NK-92 (cell line): ENCODE data around the gene SLC16A2.
"Not testable (repeated sequence)": the region's sequence is repeated elsewhere in the genome, so short reads cannot be mapped to it uniquely, and the experiment has no call there.

ENCODE experiments used
- DNase-seq: peaks from one replicate; lab custom pipeline; 2025; ENCODE audit not compliant: unreplicated experiment; lab: John Stamatoyannopoulos, UW

The SLC16A2 gene

GRCh38 chrX:74506317-74507115 lies 85.2 kb downstream of the SLC16A2 start:
- no peak for DNase-seq

- no peak for DNase-seq
These were observed 85.9 kb downstream of the SLC16A2 start for GRCh38 chrX:74507191-74507590.

GRCh38 chrX:74509989-74510388 lies 88.7 kb downstream of the SLC16A2 start:
- no peak for DNase-seq

GRCh38 chrX:74510401-74510800 lies 89.1 kb downstream of the SLC16A2 start:
- no peak for DNase-seq

GRCh38 chrX:74511704-74512103 lies 90.4 kb downstream of the SLC16A2 start:
- DNase-seq = no peak

GRCh38 chrX:74514384-74514783 lies 93.1 kb downstream of the SLC16A2 start:
- no peak for DNase-seq

- DNase-seq = no peak
These were observed 94.1 kb downstream of the SLC16A2 start for GRCh38 chrX:74515356-74515755.

GRCh38 chrX:74516013-74516412 lies 94.7 kb downstream of the SLC16A2 start:
- not testable (repeated sequence) for DNase-seq

GRCh38 chrX:74519870-74520269 lies 98.6 kb downstream of the SLC16A2 start:
- DNase-seq = no peak

GRCh38 chrX:74520291-74520690 lies 99.0 kb downstream of the SLC16A2 start:
- DNase-seq = no peak

- no peak for DNase-seq
These were observed 99.6 kb downstream of the SLC16A2 start for GRCh38 chrX:74520896-74521295.

- no peak for DNase-seq
These were observed 100.9 kb downstream of the SLC16A2 start for GRCh38 chrX:74521961-74522751.

GRCh38 chrX:74523224-74523623 lies 101.9 kb downstream of the SLC16A2 start:
- no peak for DNase-seq

- no peak for DNase-seq
These were observed 102.8 kb downstream of the SLC16A2 start for GRCh38 chrX:74523870-74524735.

GRCh38 chrX:74525116-74525515 lies 103.8 kb downstream of the SLC16A2 start:
- DNase-seq = no peak

GRCh38 chrX:74526764-74527163 lies 105.5 kb downstream of the SLC16A2 start:
- DNase-seq = no peak

- no peak for DNase-seq
These were observed 106.1 kb downstream of the SLC16A2 start for GRCh38 chrX:74527350-74527749.

GRCh38 chrX:74529311-74529710 lies 108.0 kb downstream of the SLC16A2 start:
- no peak for DNase-seq

GRCh38 chrX:74531081-74531480 lies 109.8 kb downstream of the SLC16A2 start:
- DNase-seq = no peak

- DNase-seq = no peak
These were observed 113.3 kb downstream of the SLC16A2 start for GRCh38 chrX:74534569-74535038.

- no peak for DNase-seq
These were observed 113.8 kb downstream of the SLC16A2 start for GRCh38 chrX:74535086-74535407.
